Body of pancreas (tissue), 4 donors: ENCODE data around the gene EGFL7. TPM values are rescaled to one million over a fixed set of nuclear protein-coding genes. Genes with fewer than 3 reads are reported as not detected.

Experiments used
- ATAC-seq: fragments of 150-250 bp; one replicate; pipeline ENCODE4 v1.9.1; 2016
- DNase-seq, 4 donors: peaks; one replicate each; pipeline ENCODE4 v3.0.0-alpha.2; 2019
- H3K27ac ChIP-seq, 4 donors: fragments of 200-600 bp; sonication (generic); 1 replicate in 3 of 4; 2 replicates in 1 of 4; pipeline versions ENCODE4 v1.5.1 to v1.6.1; 2016 to 2019; ENCODE audit warnings: mild to moderate bottlenecking in 1 of 4, mixed read lengths in 1 of 4, moderate library complexity in 1 of 4
- H3K27me3 ChIP-seq, 2 donors: fragments of 200-600 bp; sonication (generic); one replicate each; pipeline ENCODE4 v1.6.0; 2016; ENCODE audit warnings: mild to moderate bottlenecking in 1 of 2
- H3K36me3 ChIP-seq, 2 donors: fragments of 200-600 bp; sonication (generic); replicated peaks in 1 of 2; 2 replicates each; pipeline ENCODE4 v1.5.1; 2016; ENCODE audit warnings: low read depth in 2 of 2; ENCODE audit not compliant: insufficient read depth in 1 of 2
- H3K4me1 ChIP-seq: fragments of 200-600 bp; sonication (generic); one replicate; pipeline ENCODE4 v1.6.0; 2016
- H3K4me3 ChIP-seq, 2 donors: fragments of 200-600 bp; sonication (generic); 1 replicate in 1 of 2; 2 replicates in 1 of 2; pipeline ENCODE4 v1.5.1; 2016 to 2019
- H3K9me3 ChIP-seq, 3 donors: fragments of 200-600 bp; sonication (generic); 1 replicate in 2 of 3; 2 replicates in 1 of 3; pipeline ENCODE4 v1.5.1; 2016
- POLR2A ChIP-seq, 3 donors: fragments of 450-650 bp; IDR thresholded peaks; one replicate each; pipeline ENCODE4 v1.6.1; 2016; ENCODE audit warnings: antibody characterized with exemption in 3 of 3, mild to moderate bottlenecking in 2 of 3
- WGBS, 2 donors: methylation state at CpG; one replicate each; pipeline ENCODE4 v1.1.5; 2017; 5-methylcytosine and 5-hydroxymethylcytosine counted together
- intact Hi-C: fragments of 100-400 bp; cut with DNase I; formaldehyde crosslinking; loops from one replicate; pipeline ENCODE4 v1.15.1; 2023
- total RNA-seq, 2 donors: library from RNA; depleted of rRNA; stranded (reverse); fragments of >200 nt; gene quantifications; one replicate each; pipeline ENCODE4 v1.1.0, GENCODE V29; 2016
- TF ChIP-seq, protein P1 (sequence below), 7 experiments: fragments of 450-650 bp in 4 of 7; fragments of 200-600 bp in 3 of 7; sonication (generic) in 3 of 7; IDR thresholded peaks; one replicate each; pipeline ENCODE4 v1.5.1; 2016 to 2019; ENCODE audit warnings: antibody characterized with exemption in 7 of 7

Gene EGFL7
- total RNA-seq, 2 donors from 2014 or later: 14.8 to 47.0 TPM

DNA sequence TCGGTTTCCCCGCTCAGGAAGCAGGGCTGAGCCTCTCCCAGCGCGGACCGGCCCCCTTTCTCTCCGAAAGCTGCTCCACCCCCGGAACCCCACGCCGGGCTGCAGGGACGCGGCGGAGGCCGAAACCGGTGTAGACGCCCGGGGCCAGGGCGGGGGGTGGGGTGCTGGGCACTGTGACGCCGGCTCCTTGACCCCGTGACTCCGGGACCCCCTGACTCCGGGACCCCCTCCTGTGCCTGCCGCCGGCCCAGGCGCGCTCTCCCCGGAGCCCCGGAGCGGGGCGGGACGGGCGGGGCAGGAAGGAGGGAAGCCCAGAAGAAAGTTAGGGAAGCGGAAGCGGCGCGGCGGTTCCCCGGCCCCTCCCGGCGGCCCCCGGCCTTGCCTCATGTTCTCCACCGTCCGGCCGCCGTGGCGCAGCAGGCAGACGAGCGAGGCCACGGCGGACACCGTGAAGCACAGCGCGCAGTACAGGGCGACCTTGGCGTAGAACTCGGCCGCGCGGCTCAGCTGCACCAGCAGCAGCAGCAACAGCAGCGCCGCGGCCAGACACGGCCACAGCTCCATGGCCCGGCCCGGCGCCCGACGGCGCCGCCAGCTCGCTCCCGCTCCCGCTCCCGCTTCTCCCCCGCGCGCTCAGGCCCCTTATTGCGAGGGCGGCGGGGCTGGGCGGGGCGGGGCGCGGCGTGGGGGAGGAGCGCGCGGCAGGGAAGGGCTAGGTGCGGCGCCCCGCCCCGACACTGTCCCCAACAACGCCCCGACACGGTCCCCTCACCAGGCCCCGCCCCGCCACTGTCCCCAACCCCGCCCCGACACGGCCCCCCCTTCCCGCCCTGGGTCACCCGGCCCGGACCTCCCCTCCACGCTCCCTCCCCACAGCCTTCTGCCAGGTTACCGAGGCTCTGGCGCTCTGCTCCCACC is 24.3 kb downstream of the EGFL7 start, which contains the start of gene AGPAT2:
AGPAT2 (minus strand) TSS at position 664 of the 918 bp plus-strand sequence; CDS start at position 564, 100 bp downstream.
- peaks cover 87% of the 10 kb centered on the region for H3K4me1 ChIP-seq
- peak; percentile 91 to 95 (median 93) for DNase-seq
- intact Hi-C loops: no loop called here

GRCh38 chr9:136687721-136688223 is 25.1 kb downstream of the EGFL7 start:
- TF ChIP-seq POLR2A (IDR thresholded peaks at IDR 0.05): peak in 1 of 3 donors; percentile 37
- TF ChIP-seq, protein P1, sequence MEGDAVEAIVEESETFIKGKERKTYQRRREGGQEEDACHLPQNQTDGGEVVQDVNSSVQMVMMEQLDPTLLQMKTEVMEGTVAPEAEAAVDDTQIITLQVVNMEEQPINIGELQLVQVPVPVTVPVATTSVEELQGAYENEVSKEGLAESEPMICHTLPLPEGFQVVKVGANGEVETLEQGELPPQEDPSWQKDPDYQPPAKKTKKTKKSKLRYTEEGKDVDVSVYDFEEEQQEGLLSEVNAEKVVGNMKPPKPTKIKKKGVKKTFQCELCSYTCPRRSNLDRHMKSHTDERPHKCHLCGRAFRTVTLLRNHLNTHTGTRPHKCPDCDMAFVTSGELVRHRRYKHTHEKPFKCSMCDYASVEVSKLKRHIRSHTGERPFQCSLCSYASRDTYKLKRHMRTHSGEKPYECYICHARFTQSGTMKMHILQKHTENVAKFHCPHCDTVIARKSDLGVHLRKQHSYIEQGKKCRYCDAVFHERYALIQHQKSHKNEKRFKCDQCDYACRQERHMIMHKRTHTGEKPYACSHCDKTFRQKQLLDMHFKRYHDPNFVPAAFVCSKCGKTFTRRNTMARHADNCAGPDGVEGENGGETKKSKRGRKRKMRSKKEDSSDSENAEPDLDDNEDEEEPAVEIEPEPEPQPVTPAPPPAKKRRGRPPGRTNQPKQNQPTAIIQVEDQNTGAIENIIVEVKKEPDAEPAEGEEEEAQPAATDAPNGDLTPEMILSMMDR (IDR thresholded peaks at IDR 0.05): peak in 1 of 7 experiments; percentile 3
- ATAC-seq (peak; percentile 70), DNase-seq (peak; percentile 93 to 98 (median 96))
- H3K4me1 ChIP-seq: peaks cover 88% of the 10 kb centered on the region
- H3K27me3 ChIP-seq: no peaks in the 10 kb centered on the region
- 2 to 17% methylated on average over 2 to 36 of the region's 37 CpGs for WGBS, 2 donors
- no peaks in the 10 kb centered on the region for H3K9me3 ChIP-seq
- no peak overlapping the region for H3K4me3 ChIP-seq
- H3K36me3 ChIP-seq: no peaks in the 10 kb centered on the region
- peak overlapping the region; percentile 93 to 98 (median 96) for H3K27ac ChIP-seq
- intact Hi-C loops: no loop called here

More for the DNA sequence above, 24.3 kb downstream of the EGFL7 start, which contains the start of gene AGPAT2:
- Histone ChIP-seq H3K4me3 (peak within 1 kb of the TSS; percentile 67 to 82), H3K27ac (peak within 1 kb of the TSS; percentile 93 to 98 (median 96)), H3K36me3 (no peaks in the 10 kb centered on the region), H3K27me3 (no peaks in the 10 kb centered on the region), H3K9me3 (no peaks in the 10 kb centered on the region)
- 0% methylated on average over 84 of the region's 106 CpGs; no CpG with 5 or more reads in 1 of the 2 donors for WGBS, 2 donors
- ATAC-seq: peak; percentile 81
- peak; percentile 75 to 88 (median 82) for TF ChIP-seq POLR2A (IDR thresholded peaks at IDR 0.05)
- TF ChIP-seq, protein P1 (IDR thresholded peaks at IDR 0.05): peak in 1 of 7 experiments; percentile 25

GRCh38 chr9:136688274-136689107 is 25.8 kb downstream of the EGFL7 start:
- H3K27ac ChIP-seq: peak overlapping the region; percentile 93 to 98 (median 96)
- 47 to 48% methylated on average over 19 to 21 of the region's 21 CpGs for WGBS, 2 donors
- TF ChIP-seq, protein P1 (IDR thresholded peaks at IDR 0.05): no peak
- no peak for TF ChIP-seq POLR2A (IDR thresholded peaks at IDR 0.05)
- peaks cover 90% of the 10 kb centered on the region for H3K4me1 ChIP-seq
- no peak overlapping the region for H3K4me3 ChIP-seq
- intact Hi-C loops: no loop called here
- H3K27me3 ChIP-seq: no peaks in the 10 kb centered on the region
- H3K36me3 ChIP-seq: no peaks in the 10 kb centered on the region
- DNase-seq (peak in 2 of 4 donors; percentile 14 to 17), ATAC-seq (no peak)
- no peaks in the 10 kb centered on the region for H3K9me3 ChIP-seq

DNA sequence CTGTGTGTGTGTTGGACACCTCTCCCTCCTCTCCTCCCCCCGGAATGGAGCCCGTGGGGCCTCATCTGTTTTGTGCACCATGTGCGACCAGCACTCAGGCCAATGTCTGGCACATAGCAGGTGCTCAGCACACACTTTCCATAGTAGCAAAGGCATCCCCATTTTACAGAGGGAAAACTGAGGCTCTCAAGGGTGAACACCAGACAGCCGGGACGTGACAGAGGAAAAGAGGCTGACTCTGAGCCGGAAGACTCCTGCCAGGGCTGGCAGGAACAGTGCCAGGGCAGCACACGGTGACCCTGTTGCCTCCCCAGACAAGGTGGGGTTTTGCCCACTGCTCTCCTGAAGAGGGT is 26.4 kb downstream of the EGFL7 start:
- no peak for DNase-seq
- 60 to 68% methylated on average over 5 to 7 of the region's 7 CpGs for WGBS, 2 donors
- no peaks in the 10 kb centered on the region for H3K9me3 ChIP-seq
- no peaks in the 10 kb centered on the region for H3K27me3 ChIP-seq
- intact Hi-C loops: no loop called here
- peaks cover 90% of the 10 kb centered on the region for H3K4me1 ChIP-seq
- peak overlapping the region; percentile 93 to 98 (median 96) for H3K27ac ChIP-seq
- ATAC-seq: no peak
- no peak overlapping the region for H3K4me3 ChIP-seq
- TF ChIP-seq, protein P1 (IDR thresholded peaks at IDR 0.05): no peak
- TF ChIP-seq POLR2A (IDR thresholded peaks at IDR 0.05): no peak
- no peaks in the 10 kb centered on the region for H3K36me3 ChIP-seq
